Lower lobe of right lung (tissue), 2 donors: ENCODE results near the gene SLC19A2. TPM values are rescaled to one million over a fixed set of nuclear protein-coding genes. Genes with fewer than 3 reads are reported as not detected.

Experiments used
- ATAC-seq, 2 donors: fragments of 200-7000 bp; cut with Tn5 transposase; one replicate each; pipeline ENCODE4 v1.9.1; 2020 to 2022; ENCODE audit warnings: mild to moderate bottlenecking in 2 of 2, moderate library complexity in 2 of 2
- DNase-seq: peaks from one replicate; pipeline ENCODE4 v3.0.0-alpha.2; 2020
- H3K27ac ChIP-seq: fragments of 200-600 bp; one replicate; pipeline ENCODE4 v1.8.0; 2022
- H3K27me3 ChIP-seq: fragments of 200-600 bp; one replicate; pipeline ENCODE4 v1.8.0; 2022; ENCODE audit warnings: low read depth
- H3K36me3 ChIP-seq: fragments of 200-600 bp; one replicate; pipeline ENCODE4 v1.8.0; 2022; ENCODE audit warnings: mild to moderate bottlenecking
- H3K4me1 ChIP-seq: fragments of 200-600 bp; one replicate; pipeline ENCODE4 v1.8.0; 2022
- H3K4me3 ChIP-seq: fragments of 200-600 bp; one replicate; pipeline ENCODE4 v1.8.0; 2022; ENCODE audit warnings: mild to moderate bottlenecking
- H3K9me3 ChIP-seq: fragments of 200-600 bp; one replicate; pipeline ENCODE4 v1.8.0; 2022
- CTCF ChIP-seq: fragments of 200-600 bp; IDR thresholded peaks from one replicate; pipeline ENCODE4 v1.8.0; 2022; ENCODE audit warnings: antibody characterized with exemption, mild to moderate bottlenecking
- intact Hi-C: fragments of 100-400 bp; cut with DNase I; formaldehyde crosslinking; loops from one replicate; pipeline ENCODE4 v1.11.0; 2022
- total RNA-seq: library from RNA; stranded (reverse); fragmentation: NEBNext Ultra II Directional; extraction: Animal tissue kit (Norgen Biotek cat#: 25700); gene quantifications from one replicate; pipeline ENCODE4 v1.2.1, GENCODE V29; 2021
- donor health status: DM: no; HTN: yes; CAD: no; lungs with severe emphysema.

The SLC19A2 gene
- total RNA-seq, 1 donor from 2014 or later, result 11.1 TPM

GRCh38 chr1:169494343-169494742 lies 8.6 kb upstream of the SLC19A2 start:
- no peaks in the 10 kb centered on the region for H3K36me3 ChIP-seq
- no peaks in the 10 kb centered on the region for H3K27me3 ChIP-seq
- ATAC-seq, result no peak
- H3K9me3 ChIP-seq, result no peaks in the 10 kb centered on the region
- intact Hi-C loops, result no loop called here
- no peak for TF ChIP-seq CTCF
- no peak overlapping the region for H3K4me3 ChIP-seq
- no peak overlapping the region for H3K27ac ChIP-seq
- no peaks in the 10 kb centered on the region for H3K4me1 ChIP-seq
- DNase-seq, result no peak

GRCh38 chr1:169493251-169493650 lies 7.5 kb upstream of the SLC19A2 start:
- TF ChIP-seq CTCF, result no peak

GRCh38 chr1:169491845-169492281 lies 6.1 kb upstream of the SLC19A2 start:
- H3K9me3 ChIP-seq, result no peaks in the 10 kb centered on the region
- H3K4me1 ChIP-seq, result peaks cover 3% of the 10 kb centered on the region
- DNase-seq (no peak), ATAC-seq (peak in 1 of 2 donors; percentile 51)
- intact Hi-C loops, result no loop called here
- H3K27me3 ChIP-seq, result no peaks in the 10 kb centered on the region
- no peak overlapping the region for H3K4me3 ChIP-seq
- TF ChIP-seq CTCF, result no peak
- H3K36me3 ChIP-seq, result no peaks in the 10 kb centered on the region
- no peak overlapping the region for H3K27ac ChIP-seq

More at GRCh38 chr1:169493251-169493650, 7.5 kb upstream of the SLC19A2 start:
- intact Hi-C loops, result no loop called here
- Histone ChIP-seq H3K9me3 (no peaks in the 10 kb centered on the region), H3K36me3 (no peaks in the 10 kb centered on the region), H3K4me3 (no peak overlapping the region), H3K4me1 (no peaks in the 10 kb centered on the region), H3K27ac (no peak overlapping the region), H3K27me3 (no peaks in the 10 kb centered on the region)
- DNase-seq, result no peak
- ATAC-seq, result no peak

GRCh38 chr1:169488157-169488556 lies 2.4 kb upstream of the SLC19A2 start:
- DNase-seq (no peak), ATAC-seq (no peak)
- Histone ChIP-seq H3K9me3 (no peaks in the 10 kb centered on the region), H3K27me3 (no peaks in the 10 kb centered on the region), H3K4me1 (peaks cover 24% of the 10 kb centered on the region), H3K36me3 (no peaks in the 10 kb centered on the region), H3K4me3 (no peak overlapping the region), H3K27ac (no peak overlapping the region)
- TF ChIP-seq CTCF, result no peak
- intact Hi-C loops, result no loop called here

- ATAC-seq (no peak), DNase-seq (no peak)
- Histone ChIP-seq H3K27ac (no peak overlapping the region), H3K4me1 (peaks cover 30% of the 10 kb centered on the region), H3K9me3 (no peaks in the 10 kb centered on the region), H3K4me3 (no peak overlapping the region), H3K36me3 (no peaks in the 10 kb centered on the region), H3K27me3 (no peaks in the 10 kb centered on the region)
- no peak for TF ChIP-seq CTCF
- intact Hi-C loops, result no loop called here
Observed at GRCh38 chr1:169487561-169487960, 1.8 kb upstream of the SLC19A2 start.

- Histone ChIP-seq H3K4me1 (peaks cover 32% of the 10 kb centered on the region), H3K27ac (peak overlapping the region; percentile 100), H3K36me3 (no peaks in the 10 kb centered on the region), H3K9me3 (no peaks in the 10 kb centered on the region), H3K4me3 (peak overlapping the region; percentile 83), H3K27me3 (no peaks in the 10 kb centered on the region)
- intact Hi-C loops, result no loop called here
- no peak for DNase-seq
- ATAC-seq, result no peak
- no peak for TF ChIP-seq CTCF
Observed at GRCh38 chr1:169487133-169487532, 1.4 kb upstream of the SLC19A2 start.
